Type B pancreatic cell (in vitro differentiated cells): ENCODE measurements around the gene DUSP18. TPM values are rescaled to one million over a fixed set of nuclear protein-coding genes. Genes with fewer than 3 reads are reported as not detected.

Experiments
- DNase-seq: peaks from one replicate; pipeline ENCODE4 v3.0.0; 2021; ENCODE audit warnings: mixed read lengths; ENCODE audit not compliant: unreplicated experiment; ENCODE audit errors: extremely low spot score
- H3K27ac Mint-ChIP-seq: 2 replicates; pipeline ENCODE4 v1.8.0; 2021; ENCODE audit warnings: mild to moderate bottlenecking, mixed read lengths
- H3K27me3 Mint-ChIP-seq: 2 replicates; pipeline ENCODE4 v1.8.0; 2021; ENCODE audit warnings: mixed read lengths
- H3K36me3 Mint-ChIP-seq: 2 replicates; pipeline ENCODE4 v1.8.0; 2021; ENCODE audit warnings: mixed read lengths
- H3K4me1 Mint-ChIP-seq: one replicate; pipeline ENCODE4 v1.8.0; 2021; ENCODE audit warnings: mixed read lengths; ENCODE audit not compliant: unreplicated experiment
- H3K4me3 Mint-ChIP-seq: 2 replicates; pipeline ENCODE4 v1.8.0; 2021; ENCODE audit warnings: mild to moderate bottlenecking, mixed read lengths
- H3K9me3 Mint-ChIP-seq: 2 replicates; pipeline ENCODE4 v1.8.0; 2021; ENCODE audit warnings: mixed read lengths
- CTCF ChIP-seq: fragments of 200-600 bp; sonication (generic); conservative IDR thresholded peaks from 2 replicates; pipeline ENCODE4 v1.5.0; 2021; ENCODE audit warnings: antibody characterized with exemption, mild to moderate bottlenecking
- total RNA-seq: library from RNA; stranded (reverse); gene quantifications from 2 replicates; pipeline ENCODE4 v1.2.1, GENCODE V29; 2021; ENCODE audit warnings: low replicate concordance

The DUSP18 gene
- total RNA-seq, 1 donor from 2014 or later: 12.4 TPM

GRCh38 chr22:30704978-30705377 lies 37.3 kb upstream of the DUSP18 start:
- TF ChIP-seq CTCF: no peak
- peaks cover 17% of the 10 kb centered on the region for H3K4me1 Mint-ChIP-seq
- no peak overlapping the region for H3K27ac Mint-ChIP-seq
- H3K36me3 Mint-ChIP-seq: no peaks in the 10 kb centered on the region
- no peaks in the 10 kb centered on the region for H3K27me3 Mint-ChIP-seq
- DNase-seq: no peak
- no peaks in the 10 kb centered on the region for H3K9me3 Mint-ChIP-seq
- H3K4me3 Mint-ChIP-seq: no peak overlapping the region

DNA sequence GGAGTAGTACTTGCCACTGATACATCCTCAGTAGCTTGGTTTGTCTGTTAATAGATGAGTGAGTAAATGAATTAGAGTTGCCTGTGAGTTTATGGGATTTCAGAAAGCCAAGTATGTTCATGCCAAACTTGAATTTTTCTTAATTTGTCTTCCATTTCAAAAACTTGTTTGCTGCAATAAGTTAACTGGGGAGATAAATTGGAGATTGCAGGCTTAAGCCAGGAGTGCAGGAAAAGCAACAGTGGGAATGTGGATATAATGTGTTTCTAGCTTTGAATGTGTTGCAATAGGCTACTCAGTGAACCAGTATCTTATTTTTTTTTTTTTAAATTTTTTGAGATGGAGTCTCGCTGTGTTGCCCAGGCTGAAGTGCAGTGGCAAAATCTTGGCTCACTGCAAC lies 35.2 kb upstream of the DUSP18 start:
- H3K27me3 Mint-ChIP-seq: no peaks in the 10 kb centered on the region
- H3K4me1 Mint-ChIP-seq: peaks cover 17% of the 10 kb centered on the region
- no peak overlapping the region for H3K27ac Mint-ChIP-seq
- no peak overlapping the region for H3K4me3 Mint-ChIP-seq
- no peaks in the 10 kb centered on the region for H3K36me3 Mint-ChIP-seq
- H3K9me3 Mint-ChIP-seq: no peaks in the 10 kb centered on the region
- no peak for DNase-seq
- TF ChIP-seq CTCF: no peak

GRCh38 chr22:30701872-30702271 lies 34.2 kb upstream of the DUSP18 start:
- no peak for DNase-seq
- no peaks in the 10 kb centered on the region for H3K9me3 Mint-ChIP-seq

GRCh38 chr22:30697975-30698374 lies 30.3 kb upstream of the DUSP18 start:
- H3K36me3 Mint-ChIP-seq: no peaks in the 10 kb centered on the region
- peaks cover 8% of the 10 kb centered on the region for H3K4me1 Mint-ChIP-seq
- no peak for DNase-seq
- no peak overlapping the region for H3K4me3 Mint-ChIP-seq
- H3K27me3 Mint-ChIP-seq: peaks cover 17% of the 10 kb centered on the region
- H3K9me3 Mint-ChIP-seq: no peaks in the 10 kb centered on the region
- TF ChIP-seq CTCF: no peak
- H3K27ac Mint-ChIP-seq: no peak overlapping the region

More at GRCh38 chr22:30701872-30702271, 34.2 kb upstream of the DUSP18 start:
- H3K27me3 Mint-ChIP-seq: peaks cover 4% of the 10 kb centered on the region
- H3K36me3 Mint-ChIP-seq: no peaks in the 10 kb centered on the region
- TF ChIP-seq CTCF: no peak
- peaks cover 17% of the 10 kb centered on the region for H3K4me1 Mint-ChIP-seq
- no peak overlapping the region for H3K4me3 Mint-ChIP-seq
- H3K27ac Mint-ChIP-seq: no peak overlapping the region

DNA sequence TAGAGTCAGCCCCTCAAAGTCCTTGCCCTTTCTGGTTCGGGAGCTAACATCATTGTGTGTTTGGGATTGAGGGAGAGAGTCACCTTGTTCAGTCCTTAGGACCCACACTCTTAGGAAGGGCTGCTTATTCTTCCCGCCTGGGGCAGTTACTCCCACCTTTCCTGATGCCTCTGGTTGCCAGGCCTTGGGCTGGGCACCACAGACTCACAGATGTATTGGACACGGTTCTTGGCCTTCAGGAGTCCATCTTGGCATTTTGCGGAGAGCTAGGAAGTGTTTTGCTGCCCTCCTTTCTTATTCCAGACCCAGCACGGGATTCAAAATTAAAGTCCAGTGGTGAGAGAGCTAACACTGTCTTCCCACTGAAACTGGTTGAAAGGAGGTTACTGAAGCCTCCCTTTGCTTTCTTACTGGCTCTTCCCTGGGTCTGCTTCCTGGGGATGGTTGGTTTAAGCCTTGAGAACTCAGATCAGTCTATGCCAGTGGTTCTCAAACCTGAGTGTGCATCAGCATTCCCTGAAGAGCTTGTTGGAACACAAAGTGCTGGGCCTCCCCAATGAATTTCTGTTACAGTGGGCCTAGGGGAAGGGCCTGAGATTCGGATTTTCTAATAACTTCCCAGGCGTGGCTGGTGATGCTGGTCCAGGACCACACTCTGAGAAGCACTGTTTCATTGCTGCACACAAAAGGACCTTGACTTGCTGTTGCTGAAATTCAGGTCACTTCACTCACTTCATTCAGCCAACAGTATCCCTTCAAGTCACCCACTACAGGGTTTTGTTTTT lies 28.4 kb upstream of the DUSP18 start:
- Mint-ChIP-seq H3K4me3 (peak overlapping the region; percentile 86), H3K9me3 (no peaks in the 10 kb centered on the region), H3K27me3 (peaks cover 17% of the 10 kb centered on the region), H3K4me1 (peaks cover 15% of the 10 kb centered on the region), H3K27ac (peak overlapping the region; percentile 24), H3K36me3 (no peaks in the 10 kb centered on the region)
- no peak for DNase-seq
- TF ChIP-seq CTCF: no peak
